ENCODE measurements around the gene GET3.
"Not testable (repeated sequence)": the region's sequence is repeated elsewhere in the genome, so short reads cannot be mapped to it uniquely, and the experiment has no call there.

GET3 gene

GRCh38 chr19:12736995-12737834, at the start of gene GET3:
Gene GET3 (plus strand): TSS chr19:12737497. CDS start chr19:12737506, 9 bp downstream.
- peak; percentile 99 for DNase-seq

DNA sequence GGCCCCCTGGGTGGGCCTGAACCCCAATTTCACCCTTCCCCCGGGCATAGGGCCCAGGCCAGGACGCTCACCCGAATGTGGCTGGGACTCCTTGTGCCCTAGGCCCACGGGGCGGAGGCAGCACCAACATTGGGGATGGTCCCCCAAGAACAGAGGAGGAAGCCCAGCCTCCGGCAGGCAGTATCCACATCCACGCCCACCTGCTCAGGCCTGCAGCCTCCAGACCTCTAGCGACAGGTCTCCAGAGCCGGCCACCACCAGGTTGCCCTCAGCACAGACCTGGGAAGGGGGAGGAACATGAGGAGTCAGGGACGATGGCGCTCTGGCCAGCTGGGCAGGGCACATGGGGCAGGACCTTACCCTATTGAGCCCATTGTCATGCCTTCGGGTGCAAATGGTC, 48.3 kb upstream of the GET3 start:
- DNase-seq: no peak

DNA sequence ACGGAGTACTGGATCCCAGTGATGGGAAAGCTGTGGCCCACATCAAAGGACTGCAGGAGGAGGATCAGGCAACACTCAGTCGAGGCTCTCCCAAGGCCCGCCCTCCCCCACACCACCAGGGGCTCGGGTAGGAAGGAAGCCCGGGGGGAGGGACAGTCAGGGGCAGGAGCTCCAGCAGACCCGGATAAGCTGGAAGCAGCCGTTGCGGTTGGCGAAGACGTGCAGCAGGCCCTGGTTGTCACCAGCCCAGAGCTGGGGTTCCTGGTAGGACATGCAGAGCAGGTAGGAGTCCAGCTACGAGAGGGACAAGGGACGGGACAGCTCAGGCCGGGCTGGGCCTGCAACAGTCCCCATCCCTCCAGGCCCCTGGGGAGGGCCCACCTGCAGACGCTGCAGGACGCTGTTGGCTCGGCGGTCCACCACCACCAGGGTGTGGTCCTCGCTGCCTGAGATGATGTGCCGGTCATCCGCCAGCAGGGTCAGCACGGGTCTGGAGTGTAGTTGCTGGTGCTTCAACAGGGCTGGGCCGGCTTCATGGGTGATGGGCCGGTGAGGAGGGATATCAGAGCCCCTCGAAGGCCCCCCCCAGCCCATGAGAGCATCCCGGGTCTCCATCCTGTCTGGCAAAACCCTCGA, 47.6 kb upstream of the GET3 start:
- no peak for DNase-seq

- no peak for DNase-seq
These were observed 44.3 kb upstream of the GET3 start for GRCh38 chr19:12692960-12693359.

- DNase-seq: no peak
These were observed 42.7 kb upstream of the GET3 start for GRCh38 chr19:12694641-12695040.

DNA sequence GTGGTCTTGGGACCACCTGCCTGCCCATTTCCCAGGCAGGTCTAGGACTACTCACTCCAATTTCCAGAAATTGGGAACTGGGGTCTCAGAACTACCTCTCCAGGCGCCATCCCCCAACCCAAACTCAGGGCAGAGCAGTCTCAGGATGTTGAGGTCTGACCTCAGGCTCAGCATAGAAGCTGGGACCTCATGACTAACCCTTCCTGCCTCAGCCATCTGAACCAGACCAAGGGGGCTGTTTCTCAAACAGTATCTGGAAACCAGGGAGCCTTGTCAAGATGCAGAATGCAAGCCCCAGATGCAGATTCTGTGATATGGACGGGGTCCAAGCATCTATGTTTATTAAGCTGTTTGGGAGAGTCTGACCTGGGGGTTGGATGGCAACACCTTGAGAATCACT, 42.2 kb upstream of the GET3 start:
- DNase-seq: no peak

DNA sequence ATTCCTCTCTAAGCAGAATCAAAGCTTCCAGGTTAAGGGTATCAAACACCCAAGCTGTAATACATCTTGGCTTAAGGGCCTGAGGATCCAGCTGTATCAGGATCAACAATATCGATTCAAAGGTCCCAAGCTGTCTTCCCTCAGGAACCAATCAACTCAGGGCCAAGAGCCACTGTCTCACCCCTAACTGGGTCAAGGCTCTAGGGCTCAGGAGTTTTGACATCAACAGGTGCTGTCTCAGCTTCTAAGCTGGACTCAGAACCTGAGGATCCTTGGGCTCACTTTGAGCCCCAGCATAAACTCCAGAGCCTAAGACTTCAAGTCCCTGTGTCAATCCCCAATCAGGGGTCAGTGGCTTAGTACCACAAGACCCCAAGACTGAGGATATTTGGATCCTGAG, 41.8 kb upstream of the GET3 start:
- no peak for DNase-seq

GRCh38 chr19:12695997-12696365, 41.3 kb upstream of the GET3 start:
- peak; percentile 54 for DNase-seq

GRCh38 chr19:12696366-12697335, 40.6 kb upstream of the GET3 start, which contains the start of gene FBXW9:
Gene FBXW9 (minus strand): TSS chr19:12696631. CDS start chr19:12696581, 50 bp downstream.
- DNase-seq: peak; percentile 94

- DNase-seq: not testable (repeated sequence)
These were observed 39.9 kb upstream of the GET3 start for GRCh38 chr19:12697425-12697824.

DNA sequence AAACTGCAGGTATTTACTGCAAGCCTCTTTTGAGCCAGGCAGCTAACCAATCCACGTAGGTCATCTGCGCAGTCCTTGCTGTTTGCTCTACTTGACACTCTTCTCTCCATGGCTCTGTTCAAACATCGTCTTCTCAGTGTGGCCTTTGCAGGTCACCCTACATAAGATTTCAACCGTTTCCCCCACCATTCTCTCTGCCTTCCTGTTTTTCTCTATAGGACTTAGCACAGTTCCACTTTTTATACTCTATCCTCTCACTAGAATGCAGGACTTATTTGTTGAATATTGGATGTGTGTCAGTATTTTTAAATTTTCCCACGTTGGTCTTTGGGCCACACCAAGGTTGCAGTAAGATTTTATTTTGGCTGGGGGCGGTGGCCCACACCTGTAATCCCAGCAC, 39.2 kb upstream of the GET3 start:
- DNase-seq: no peak

- DNase-seq: no peak
These were observed 35.6 kb upstream of the GET3 start for GRCh38 chr19:12701596-12702282.

GRCh38 chr19:12703046-12703445, 34.3 kb upstream of the GET3 start:
- peak; percentile 48 for DNase-seq

- no peak for DNase-seq
These were observed 32.1 kb upstream of the GET3 start for GRCh38 chr19:12705169-12705568.

- no peak for DNase-seq
These were observed 31.5 kb upstream of the GET3 start for GRCh38 chr19:12705654-12706331.

GRCh38 chr19:12706332-12706718, 31.0 kb upstream of the GET3 start:
- no peak for DNase-seq

GRCh38 chr19:12708641-12709040, 28.7 kb upstream of the GET3 start:
- DNase-seq: no peak

DNA sequence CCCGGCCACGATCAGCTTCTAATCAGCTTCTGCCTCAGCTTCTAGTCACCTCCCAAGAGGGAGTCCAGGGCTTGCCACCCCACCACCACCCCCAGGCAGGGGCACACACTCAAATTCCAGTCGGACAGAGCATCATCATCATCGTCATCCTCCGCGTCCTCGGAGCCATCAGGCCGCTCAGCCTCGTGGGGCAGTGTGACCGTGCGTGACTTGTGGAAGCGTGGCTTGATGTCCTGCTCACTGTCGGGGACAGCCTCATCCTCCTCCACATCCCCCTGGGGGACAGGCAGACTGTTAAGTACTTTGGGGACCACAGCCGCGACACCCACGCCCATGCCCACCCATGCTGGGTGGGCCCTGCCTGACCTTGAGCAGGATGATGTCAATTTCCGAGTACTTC, 26.1 kb upstream of the GET3 start:
- no peak for DNase-seq

DNA sequence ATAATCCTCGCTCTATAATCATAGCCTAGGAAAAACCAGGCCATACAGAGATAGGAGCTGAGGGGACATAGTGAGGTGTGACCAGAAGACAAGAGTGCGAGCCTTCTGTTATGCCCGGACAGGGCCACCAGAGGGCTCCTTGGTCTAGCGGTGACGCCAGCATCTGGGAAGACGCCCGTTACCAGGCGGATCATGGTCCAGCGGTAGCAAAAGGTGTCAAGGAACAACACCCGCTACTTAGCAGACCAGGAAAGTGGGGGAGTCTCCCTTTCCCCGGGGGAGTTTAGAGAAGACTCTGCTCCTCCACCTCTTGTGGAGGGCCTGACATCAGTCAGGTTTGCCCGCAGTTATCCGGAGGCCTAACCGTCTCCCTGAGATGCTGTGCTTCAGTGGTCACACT, 25.2 kb upstream of the GET3 start:
- DNase-seq: not testable (repeated sequence)

GRCh38 chr19:12713304-12713703, 24.0 kb upstream of the GET3 start:
- not testable (repeated sequence) for DNase-seq

- no peak for DNase-seq
These were observed 22.2 kb upstream of the GET3 start for GRCh38 chr19:12715102-12715501.

- DNase-seq: no peak
These were observed 21.4 kb upstream of the GET3 start for GRCh38 chr19:12715929-12716328.

All from DMS53 (cell line).